ENCODE data around the gene COQ10B. TPM values are rescaled to one million over a fixed set of nuclear protein-coding genes. Genes with fewer than 3 reads are reported as not detected.
A peak's percentile ranks its signal among the peaks of the same experiment; 100 is the strongest.

Gene COQ10B
- total RNA-seq, 5 donors from 2014 or later (not counting 1 experiment from before 2014, with no cell fraction given): 27.3 to 51.4 (median 28.0) TPM

DNA sequence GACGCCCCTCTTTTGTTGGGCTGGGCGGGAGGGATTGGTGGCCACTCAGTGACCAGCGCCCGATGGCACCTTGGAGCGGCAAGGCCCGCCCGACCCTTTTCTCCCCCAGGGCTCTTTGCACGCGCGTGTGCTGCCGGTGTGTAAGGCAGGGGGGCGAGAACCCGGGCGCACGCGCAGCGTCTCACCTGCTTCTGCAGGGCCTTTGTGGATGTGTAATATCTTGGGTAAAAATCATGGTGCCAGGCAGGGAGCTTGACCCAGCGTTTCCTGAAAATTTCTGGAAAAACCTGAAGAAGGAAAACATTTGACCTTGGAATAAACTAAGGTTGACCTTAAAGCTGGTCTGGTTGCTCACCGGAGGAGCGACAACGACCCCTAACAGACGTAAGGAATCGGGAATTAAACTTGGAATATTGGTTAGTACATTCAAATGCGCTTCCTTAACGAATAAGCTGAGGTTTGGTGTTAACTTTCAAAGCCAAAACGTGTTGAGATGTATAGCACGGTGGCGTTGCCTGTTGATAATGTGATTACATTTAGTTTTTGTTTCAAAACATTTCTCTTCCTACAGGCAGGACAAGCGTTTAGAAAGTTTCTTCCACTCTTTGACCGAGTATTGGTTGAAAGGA lies 47.3 kb downstream of the COQ10B start:
- H3K9me3 ChIP-seq: no peaks in the 10 kb centered on the region
- POLR2A ChIA-PET: interaction anchor here (0.5 to 2.7 kb wide), 16 partner anchors 8 to 497 kb away, joined by 3 to 36 read pairs (median 4); partner anchors contain the start of genes SF3B1 (in 2 of the 2), COQ10B (in 1 of the 2) and MOB4 (in 1 of the 2)
- peak overlapping the region; percentile 64 to 91 for H3K4me3 ChIP-seq (ENCODE audit: control insufficient read depth in 1 of 2, extremely low read depth in 1 of 2, low read length in 1 of 2)
- Mint-ChIP-seq H3K4me1 (peaks cover 60 to 67% (median 64%) of the 10 kb centered on the region in 3 donors), H3K9me3 (no peaks in the 10 kb centered on the region), H3K4me3 (peak overlapping the region; percentile 92 to 97 (median 95)), H3K27ac (peak overlapping the region; percentile 91 to 98), H3K27me3 (no peaks in the 10 kb centered on the region), H3K36me3 (peaks cover 35% of the 10 kb centered on the region)
- ATAC-seq (replicated peaks in 1 of 4): peak; percentile 2 to 15 (median 9)
- H3K27ac ChIP-seq (ENCODE audit: low read length): peak overlapping the region; percentile 98
- DNase-seq: peak in 4 of 35 experiments; percentile 1 to 51 (median 40)
- CTCF ChIA-PET: interaction anchor here (0.6 to 1.6 kb wide), 5 partner anchors 13 to 893 kb away, joined by 3 to 4 read pairs (median 3); partner anchors contain the start of gene COQ10B (in 1 of the 2)
- H3K36me3 ChIP-seq (ENCODE audit: control insufficient read depth in 2 of 2, extremely low read depth in 1 of 2, insufficient read depth in 1 of 2, low read length in 1 of 2): peaks cover 0 to 32% of the 10 kb centered on the region in 2 donors
- H3K4me1 ChIP-seq (ENCODE audit: control insufficient read depth in 1 of 2, extremely low read depth in 1 of 2, insufficient read depth in 2 of 2, low read length in 2 of 2): peaks cover 23 to 31% of the 10 kb centered on the region in 2 experiments
- no peaks in the 10 kb centered on the region for H3K27me3 ChIP-seq (replicated peaks in 1 of 2; ENCODE audit: control insufficient read depth in 2 of 2, extremely low read depth in 1 of 2, insufficient read depth in 2 of 2, low read length in 1 of 2)
- 1% methylated on average over 17 of the region's 30 CpGs for WGBS (ENCODE audit: insufficient coverage)

- peaks cover 44 to 52% (median 48%) of the 10 kb centered on the region in 3 donors for H3K4me1 Mint-ChIP-seq
- Histone ChIP-seq H3K27me3 (replicated peaks in 1 of 2; ENCODE audit: control insufficient read depth in 2 of 2, extremely low read depth in 1 of 2, insufficient read depth in 2 of 2, low read length in 1 of 2) (no peaks in the 10 kb centered on the region), H3K4me3 (ENCODE audit: control insufficient read depth in 1 of 2, extremely low read depth in 1 of 2, low read length in 1 of 2) (peak overlapping the region in 1 of 2 donors; percentile 6), H3K4me1 (ENCODE audit: control insufficient read depth in 1 of 2, extremely low read depth in 1 of 2, insufficient read depth in 2 of 2, low read length in 2 of 2) (peaks cover 23 to 25% of the 10 kb centered on the region in 2 experiments), H3K27ac (ENCODE audit: low read length) (peak overlapping the region; percentile 98), H3K9me3 (no peaks in the 10 kb centered on the region), H3K36me3 (ENCODE audit: control insufficient read depth in 2 of 2, extremely low read depth in 1 of 2, insufficient read depth in 1 of 2, low read length in 1 of 2) (peaks cover 0 to 16% of the 10 kb centered on the region in 2 donors)
- CTCF ChIA-PET: interaction anchor here in 1 of 2 donors (1.1 kb wide), 1 partner anchor 15 kb away, joined by 3 read pairs; no protein-coding TSS in a partner anchor
- no peak for ATAC-seq (replicated peaks in 1 of 4)
- H3K27me3 Mint-ChIP-seq: no peaks in the 10 kb centered on the region
- peak overlapping the region; percentile 92 to 97 (median 95) for H3K4me3 Mint-ChIP-seq
- POLR2A ChIA-PET: interaction anchor here (0.6 to 1.3 kb wide), 8 partner anchors 11 to 272 kb away, joined by 3 to 9 read pairs (median 3); partner anchors contain the start of genes MOB4 (in 1 of the 2) and SF3B1 (in 1 of the 2)
- 100% methylated on average over 1 of the region's 4 CpGs for WGBS (ENCODE audit: insufficient coverage)
- H3K27ac Mint-ChIP-seq: peak overlapping the region; percentile 91 to 98
- no peaks in the 10 kb centered on the region for H3K9me3 Mint-ChIP-seq
- H3K36me3 Mint-ChIP-seq: peaks cover 20% of the 10 kb centered on the region
- DNase-seq: no peak
Observed at GRCh38 chr2:197502201-197502600, 48.8 kb downstream of the COQ10B start.

- Histone ChIP-seq H3K36me3 (ENCODE audit: control insufficient read depth in 2 of 2, extremely low read depth in 1 of 2, insufficient read depth in 1 of 2, low read length in 1 of 2) (peaks cover 0 to 13% of the 10 kb centered on the region in 2 donors), H3K9me3 (no peaks in the 10 kb centered on the region), H3K4me3 (ENCODE audit: control insufficient read depth in 1 of 2, extremely low read depth in 1 of 2, low read length in 1 of 2) (no peak overlapping the region), H3K27me3 (replicated peaks in 1 of 2; ENCODE audit: control insufficient read depth in 2 of 2, extremely low read depth in 1 of 2, insufficient read depth in 2 of 2, low read length in 1 of 2) (no peaks in the 10 kb centered on the region), H3K27ac (ENCODE audit: low read length) (peak overlapping the region; percentile 98), H3K4me1 (ENCODE audit: control insufficient read depth in 1 of 2, extremely low read depth in 1 of 2, insufficient read depth in 2 of 2, low read length in 2 of 2) (peaks cover 20 to 23% of the 10 kb centered on the region in 2 experiments)
- Mint-ChIP-seq H3K27me3 (no peaks in the 10 kb centered on the region), H3K9me3 (no peaks in the 10 kb centered on the region), H3K4me3 (peak overlapping the region; percentile 92 to 97 (median 95)), H3K36me3 (peaks cover 16% of the 10 kb centered on the region), H3K4me1 (peaks cover 40 to 47% (median 43%) of the 10 kb centered on the region in 3 donors), H3K27ac (peak overlapping the region; percentile 91 to 98)
- WGBS (ENCODE audit: insufficient coverage): no CpG with 5 or more reads among the region's 4 CpGs
- ATAC-seq (replicated peaks in 1 of 4) (no peak), DNase-seq (no peak)
- ChIA-PET POLR2A (interaction anchor here (0.6 to 1.3 kb wide), 9 partner anchors 11 to 272 kb away, joined by 3 to 9 read pairs (median 3); partner anchors contain the start of genes MOB4 (in 1 of the 2) and SF3B1 (in 1 of the 2)), CTCF (interaction anchor here in 1 of 2 donors (1.1 kb wide), 1 partner anchor 14 kb away, joined by 3 read pairs; no protein-coding TSS in a partner anchor)
Observed at GRCh38 chr2:197502685-197503084, 49.3 kb downstream of the COQ10B start.

- no CpG with 5 or more reads among the region's 2 CpGs for WGBS (ENCODE audit: insufficient coverage)
- Mint-ChIP-seq H3K9me3 (no peaks in the 10 kb centered on the region), H3K36me3 (peaks cover 13% of the 10 kb centered on the region), H3K4me3 (no peak overlapping the region), H3K27me3 (no peaks in the 10 kb centered on the region), H3K27ac (peak overlapping the region in 1 of 2 donors; percentile 66), H3K4me1 (peaks cover 29 to 36% (median 33%) of the 10 kb centered on the region in 3 donors)
- POLR2A ChIA-PET: interaction anchor here in 1 of 2 donors (0.6 kb wide), 1 partner anchor 8 kb away, joined by 5 read pairs; no protein-coding TSS in a partner anchor
- DNase-seq (no peak), ATAC-seq (replicated peaks in 1 of 4) (no peak)
- Histone ChIP-seq H3K9me3 (no peaks in the 10 kb centered on the region), H3K27me3 (replicated peaks in 1 of 2; ENCODE audit: control insufficient read depth in 2 of 2, extremely low read depth in 1 of 2, insufficient read depth in 2 of 2, low read length in 1 of 2) (no peaks in the 10 kb centered on the region), H3K36me3 (ENCODE audit: control insufficient read depth in 2 of 2, extremely low read depth in 1 of 2, insufficient read depth in 1 of 2, low read length in 1 of 2) (peaks cover 0 to 13% of the 10 kb centered on the region in 2 donors), H3K27ac (ENCODE audit: low read length) (no peak overlapping the region), H3K4me3 (ENCODE audit: control insufficient read depth in 1 of 2, extremely low read depth in 1 of 2, low read length in 1 of 2) (no peak overlapping the region), H3K4me1 (ENCODE audit: control insufficient read depth in 1 of 2, extremely low read depth in 1 of 2, insufficient read depth in 2 of 2, low read length in 2 of 2) (peaks cover 13 to 17% of the 10 kb centered on the region in 2 experiments)
- CTCF ChIA-PET: no interaction called here
Observed at GRCh38 chr2:197504000-197504399, 50.6 kb downstream of the COQ10B start.

DNA sequence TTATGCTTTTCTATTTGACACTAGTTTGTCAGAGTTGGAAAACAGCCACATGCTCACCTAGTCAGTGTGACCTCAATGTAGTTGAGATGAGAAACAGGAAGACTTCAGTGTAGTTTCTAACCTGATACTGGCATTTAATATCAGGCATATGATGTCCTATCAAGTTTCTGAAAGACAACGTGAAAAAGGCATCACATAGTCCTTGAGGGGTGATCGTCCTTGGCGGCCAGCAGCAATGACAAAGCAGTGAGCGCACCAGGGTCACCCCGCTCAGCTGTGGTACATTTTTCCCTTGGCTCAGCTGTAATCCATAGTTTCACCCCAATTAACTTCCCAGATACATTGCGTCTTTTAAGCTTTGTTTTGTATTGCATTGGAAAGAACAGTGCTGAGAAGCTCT lies 51.2 kb downstream of the COQ10B start:
- no peaks in the 10 kb centered on the region for H3K9me3 Mint-ChIP-seq
- peaks cover 0 to 13% of the 10 kb centered on the region in 2 donors for H3K36me3 ChIP-seq (ENCODE audit: control insufficient read depth in 2 of 2, extremely low read depth in 1 of 2, insufficient read depth in 1 of 2, low read length in 1 of 2)
- peaks cover 13% of the 10 kb centered on the region for H3K36me3 Mint-ChIP-seq
- no peaks in the 10 kb centered on the region for H3K27me3 ChIP-seq (replicated peaks in 1 of 2; ENCODE audit: control insufficient read depth in 2 of 2, extremely low read depth in 1 of 2, insufficient read depth in 2 of 2, low read length in 1 of 2)
- peak overlapping the region; percentile 52 to 66 for H3K27ac Mint-ChIP-seq
- peaks cover 29 to 36% (median 33%) of the 10 kb centered on the region in 3 donors for H3K4me1 Mint-ChIP-seq
- ATAC-seq (replicated peaks in 1 of 4) (no peak), DNase-seq (no peak)
- no peak overlapping the region for H3K4me3 ChIP-seq (ENCODE audit: control insufficient read depth in 1 of 2, extremely low read depth in 1 of 2, low read length in 1 of 2)
- WGBS (ENCODE audit: insufficient coverage): no CpG with 5 or more reads among the region's 6 CpGs
- H3K9me3 ChIP-seq: no peaks in the 10 kb centered on the region
- H3K4me1 ChIP-seq (ENCODE audit: control insufficient read depth in 1 of 2, extremely low read depth in 1 of 2, insufficient read depth in 2 of 2, low read length in 2 of 2): peaks cover 13% of the 10 kb centered on the region in 2 experiments
- no peak overlapping the region for H3K27ac ChIP-seq (ENCODE audit: low read length)
- no peak overlapping the region for H3K4me3 Mint-ChIP-seq
- POLR2A ChIA-PET: interaction anchor here in 1 of 2 donors (0.6 kb wide), 1 partner anchor 197 kb away, joined by 4 read pairs; no protein-coding TSS in a partner anchor
- no peaks in the 10 kb centered on the region for H3K27me3 Mint-ChIP-seq
- CTCF ChIA-PET: no interaction called here

DNA sequence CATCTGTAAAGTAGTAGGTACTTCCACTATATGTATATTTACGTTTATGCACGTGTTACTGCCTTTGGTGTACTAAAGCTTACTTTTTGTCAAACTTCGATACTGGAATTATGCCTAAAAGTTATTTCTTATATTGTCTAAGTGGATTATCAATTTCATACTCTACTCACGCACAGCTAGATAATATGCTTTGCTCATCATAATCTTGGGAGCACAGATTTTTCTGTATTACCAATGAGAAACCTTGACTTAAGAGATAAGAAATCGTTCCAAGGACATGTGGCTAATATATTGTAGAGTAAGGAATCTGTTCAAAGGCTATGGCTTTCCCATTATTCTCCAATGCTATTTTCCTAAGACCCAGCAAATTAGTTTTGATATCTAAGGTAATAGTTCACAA lies 53.3 kb downstream of the COQ10B start:
- H3K27ac Mint-ChIP-seq: no peak overlapping the region
- Histone ChIP-seq H3K4me3 (ENCODE audit: control insufficient read depth in 1 of 2, extremely low read depth in 1 of 2, low read length in 1 of 2) (no peak overlapping the region), H3K27ac (ENCODE audit: low read length) (no peak overlapping the region), H3K9me3 (no peaks in the 10 kb centered on the region), H3K27me3 (replicated peaks in 1 of 2; ENCODE audit: control insufficient read depth in 2 of 2, extremely low read depth in 1 of 2, insufficient read depth in 2 of 2, low read length in 1 of 2) (no peaks in the 10 kb centered on the region), H3K4me1 (ENCODE audit: control insufficient read depth in 1 of 2, extremely low read depth in 1 of 2, insufficient read depth in 2 of 2, low read length in 2 of 2) (peaks cover 7 to 8% of the 10 kb centered on the region in 2 experiments), H3K36me3 (ENCODE audit: control insufficient read depth in 2 of 2, extremely low read depth in 1 of 2, insufficient read depth in 1 of 2, low read length in 1 of 2) (peaks cover 0 to 13% of the 10 kb centered on the region in 2 donors)
- CTCF ChIA-PET: interaction anchor here (0.5 to 1.0 kb wide), 2 partner anchors 9 to 1238 kb away, joined by 4 to 8 read pairs; partner anchors contain the start of gene MOB4 (in 1 of the 2)
- no peaks in the 10 kb centered on the region for H3K27me3 Mint-ChIP-seq
- POLR2A ChIA-PET: no interaction called here
- DNase-seq (no peak), ATAC-seq (replicated peaks in 1 of 4) (no peak)
- peaks cover 13% of the 10 kb centered on the region for H3K36me3 Mint-ChIP-seq
- H3K4me1 Mint-ChIP-seq: peaks cover 21 to 24% (median 22%) of the 10 kb centered on the region in 3 donors
- no peaks in the 10 kb centered on the region for H3K9me3 Mint-ChIP-seq
- no peak overlapping the region for H3K4me3 Mint-ChIP-seq
- WGBS (ENCODE audit: insufficient coverage): no CpG with 5 or more reads among the region's 5 CpGs

All from T-cell (primary cell).